Trophoblast cell (in vitro differentiated cells and primary cell): ENCODE results near the gene PIGR.

ENCODE experiments used
- DNase-seq, 2 donors: peaks; one replicate each; pipeline ENCODE4 v3.0.0-alpha.2; 2016
- H2AFZ ChIP-seq: 2 replicates; pipeline ENCODE4 v1.6.1; 2013; ENCODE audit warnings: low read length, moderate library complexity, mild to moderate bottlenecking; ENCODE audit not compliant: insufficient read depth, poor library complexity
- H2AK5ac ChIP-seq: 2 replicates; pipeline ENCODE4 v1.6.1; 2013; ENCODE audit warnings: mild to moderate bottlenecking, low read length
- H2BK120ac ChIP-seq: 2 replicates; pipeline ENCODE4 v1.6.1; 2013; ENCODE audit warnings: low read length, mild to moderate bottlenecking, moderate library complexity; ENCODE audit not compliant: insufficient read depth, poor library complexity
- H2BK12ac ChIP-seq: 2 replicates; pipeline ENCODE4 v1.6.1; 2013; ENCODE audit warnings: mild to moderate bottlenecking, low read length, moderate library complexity
- H2BK5ac ChIP-seq: 2 replicates; pipeline ENCODE4 v1.6.1; 2013; ENCODE audit warnings: low read length, low read depth, moderate library complexity, mild to moderate bottlenecking; ENCODE audit not compliant: poor library complexity
- H3K14ac ChIP-seq: 2 replicates; pipeline ENCODE4 v1.6.1; 2013; ENCODE audit warnings: mild to moderate bottlenecking, low read length
- H3K18ac ChIP-seq: 2 replicates; pipeline ENCODE4 v1.6.1; 2013; ENCODE audit warnings: mild to moderate bottlenecking, low read length
- H3K23ac ChIP-seq: 2 replicates; pipeline ENCODE4 v1.6.1; 2013; ENCODE audit warnings: low read length
- H3K27ac ChIP-seq: 2 replicates; pipeline ENCODE4 v1.5.1; 2013; ENCODE audit warnings: low read depth, mild to moderate bottlenecking, inconsistent platforms, low read length, moderate library complexity
- H3K27me3 ChIP-seq: 2 replicates; pipeline ENCODE4 v1.6.1; 2013; ENCODE audit warnings: inconsistent platforms, mild to moderate bottlenecking, low read length, moderate library complexity; ENCODE audit not compliant: insufficient read depth
- H3K36me3 ChIP-seq, 2 experiments: 1 replicate in 1 of 2; 2 replicates in 1 of 2; pipeline ENCODE4 v1.6.1; 2013; ENCODE audit warnings: low read length in 2 of 2, mild to moderate bottlenecking in 2 of 2, moderate library complexity in 1 of 2; ENCODE audit not compliant: insufficient read depth in 2 of 2, control insufficient read depth in 1 of 2
- H3K4ac ChIP-seq: 2 replicates; pipeline ENCODE4 v1.6.1; 2013; ENCODE audit warnings: low read depth, mild to moderate bottlenecking, low read length, moderate library complexity
- H3K4me1 ChIP-seq, 2 experiments: 1 replicate in 1 of 2; 2 replicates in 1 of 2; pipeline ENCODE4 v1.6.1; 2013; ENCODE audit warnings: low read length in 2 of 2, mild to moderate bottlenecking in 2 of 2, moderate library complexity in 1 of 2; ENCODE audit not compliant: insufficient read depth in 2 of 2, control insufficient read depth in 1 of 2
- H3K4me2 ChIP-seq: 2 replicates; pipeline ENCODE4 v1.6.1; 2013; ENCODE audit warnings: inconsistent platforms, mild to moderate bottlenecking, low read length, moderate library complexity
- H3K4me3 ChIP-seq: 2 replicates; pipeline ENCODE4 v1.5.1; 2013; ENCODE audit warnings: mild to moderate bottlenecking, low read depth, low read length, inconsistent platforms
- H3K79me1 ChIP-seq: one replicate; pipeline ENCODE4 v1.6.1; 2013; ENCODE audit warnings: low read length
- H3K79me2 ChIP-seq: 2 replicates; pipeline ENCODE4 v1.6.1; 2013; ENCODE audit warnings: low read length, mild to moderate bottlenecking; ENCODE audit not compliant: control insufficient read depth, insufficient read depth, poor library complexity
- H3K9ac ChIP-seq: 2 replicates; pipeline ENCODE4 v1.6.1; 2013; ENCODE audit warnings: mild to moderate bottlenecking, low read length
- H3K9me3 ChIP-seq: 2 replicates; pipeline ENCODE4 v1.6.1; 2013; ENCODE audit warnings: low read depth, mild to moderate bottlenecking, control low read depth, inconsistent platforms, low read length; ENCODE audit not compliant: insufficient read depth
- H4K12ac ChIP-seq: 2 replicates; pipeline ENCODE4 v1.6.1; 2013; ENCODE audit warnings: low read depth, mild to moderate bottlenecking, low read length, moderate library complexity
- H4K8ac ChIP-seq: 2 replicates; pipeline ENCODE4 v1.6.1; 2013; ENCODE audit warnings: low read depth, mild to moderate bottlenecking, low read length, moderate library complexity
- H4K91ac ChIP-seq: one replicate; pipeline ENCODE4 v1.6.1; 2013; ENCODE audit warnings: low read depth, mild to moderate bottlenecking, low read length, moderate library complexity
- WGBS: extraction: QIAGEN DNeasy Blood & Tissue Kit; methylation state at CpG from one replicate; pipeline ENCODE4 v1.1.7; 2013; ENCODE audit warnings: missing lambda C conversion rate; ENCODE audit not compliant: insufficient read length, insufficient coverage; ENCODE audit errors: extremely low coverage; 5-methylcytosine and 5-hydroxymethylcytosine counted together

PIGR gene

GRCh38 chr1:206947255-206947654, 989 bp upstream of the PIGR start:
- H3K4me1 ChIP-seq, result no peaks in the 10 kb centered on the region
- H3K79me1 ChIP-seq, result no peaks in the 10 kb centered on the region
- H4K12ac ChIP-seq, result no peak overlapping the region
- H3K9ac ChIP-seq, result no peak overlapping the region
- H3K23ac ChIP-seq, result no peak overlapping the region
- no peak overlapping the region for H2BK5ac ChIP-seq
- no peak overlapping the region for H4K8ac ChIP-seq
- H3K4ac ChIP-seq, result no peak overlapping the region
- no peaks in the 10 kb centered on the region for H3K79me2 ChIP-seq
- peaks cover 1% of the 10 kb centered on the region for H3K9me3 ChIP-seq
- no peak overlapping the region for H2AK5ac ChIP-seq
- no peak overlapping the region for H2AFZ ChIP-seq
- H4K91ac ChIP-seq, result no peak overlapping the region
- no peak overlapping the region for H3K27ac ChIP-seq
- H2BK12ac ChIP-seq, result no peak overlapping the region
- H3K4me2 ChIP-seq, result no peak overlapping the region
- H3K27me3 ChIP-seq, result no peaks in the 10 kb centered on the region
- DNase-seq, result no peak
- H3K18ac ChIP-seq, result no peak overlapping the region
- no peak overlapping the region for H3K4me3 ChIP-seq
- H2BK120ac ChIP-seq, result no peak overlapping the region
- WGBS, result no CpG with 5 or more reads among the region's 3 CpGs
- H3K14ac ChIP-seq, result no peak overlapping the region
- H3K36me3 ChIP-seq, result no peaks in the 10 kb centered on the region

GRCh38 chr1:206945779-206946178, 487 bp downstream of the PIGR start:
- Histone ChIP-seq H2BK120ac (no peak overlapping the region), H4K8ac (no peak overlapping the region), H4K12ac (no peak overlapping the region), H3K4ac (no peak overlapping the region), H3K23ac (no peak overlapping the region), H2BK12ac (no peak overlapping the region), H3K4me3 (no peak overlapping the region), H3K4me2 (no peak overlapping the region), H3K18ac (no peak overlapping the region), H3K27ac (no peak overlapping the region), H3K14ac (no peak overlapping the region), H3K79me1 (no peaks in the 10 kb centered on the region), H3K27me3 (no peaks in the 10 kb centered on the region), H3K79me2 (no peaks in the 10 kb centered on the region), H3K4me1 (no peaks in the 10 kb centered on the region), H2BK5ac (no peak overlapping the region), H4K91ac (no peak overlapping the region), H3K9me3 (peaks cover 1% of the 10 kb centered on the region), H3K36me3 (no peaks in the 10 kb centered on the region), H2AK5ac (no peak overlapping the region), H2AFZ (no peak overlapping the region), H3K9ac (no peak overlapping the region)
- no peak for DNase-seq
- WGBS, result no CpG with 5 or more reads among the region's 4 CpGs

GRCh38 chr1:206944703-206945102, 1.6 kb downstream of the PIGR start:
- peaks cover 1% of the 10 kb centered on the region for H3K9me3 ChIP-seq
- H2AK5ac ChIP-seq, result no peak overlapping the region
- H3K18ac ChIP-seq, result no peak overlapping the region
- H3K79me2 ChIP-seq, result no peaks in the 10 kb centered on the region
- no CpG with 5 or more reads among the region's 5 CpGs for WGBS
- no peak overlapping the region for H3K4ac ChIP-seq
- H3K79me1 ChIP-seq, result no peaks in the 10 kb centered on the region
- no peak overlapping the region for H3K27ac ChIP-seq
- H3K27me3 ChIP-seq, result no peaks in the 10 kb centered on the region
- H4K91ac ChIP-seq, result no peak overlapping the region
- H4K8ac ChIP-seq, result no peak overlapping the region
- H4K12ac ChIP-seq, result no peak overlapping the region
- no peak overlapping the region for H2AFZ ChIP-seq
- H2BK12ac ChIP-seq, result no peak overlapping the region
- DNase-seq, result no peak
- H3K23ac ChIP-seq, result no peak overlapping the region
- H3K4me3 ChIP-seq, result no peak overlapping the region
- H3K36me3 ChIP-seq, result no peaks in the 10 kb centered on the region
- H3K9ac ChIP-seq, result no peak overlapping the region
- no peak overlapping the region for H3K4me2 ChIP-seq
- H2BK5ac ChIP-seq, result no peak overlapping the region
- no peak overlapping the region for H3K14ac ChIP-seq
- H3K4me1 ChIP-seq, result no peaks in the 10 kb centered on the region
- H2BK120ac ChIP-seq, result no peak overlapping the region

- H2BK5ac ChIP-seq, result no peak overlapping the region
- no peak overlapping the region for H3K4ac ChIP-seq
- no peak overlapping the region for H4K12ac ChIP-seq
- no peak overlapping the region for H3K18ac ChIP-seq
- no peak overlapping the region for H3K27ac ChIP-seq
- no peak overlapping the region for H3K4me2 ChIP-seq
- H2BK120ac ChIP-seq, result no peak overlapping the region
- no peaks in the 10 kb centered on the region for H3K79me1 ChIP-seq
- peaks cover 1% of the 10 kb centered on the region for H3K9me3 ChIP-seq
- H3K4me1 ChIP-seq, result no peaks in the 10 kb centered on the region
- no peak overlapping the region for H3K4me3 ChIP-seq
- H3K14ac ChIP-seq, result no peak overlapping the region
- H4K8ac ChIP-seq, result no peak overlapping the region
- H3K9ac ChIP-seq, result no peak overlapping the region
- no peak overlapping the region for H3K23ac ChIP-seq
- no peaks in the 10 kb centered on the region for H3K27me3 ChIP-seq
- H3K79me2 ChIP-seq, result no peaks in the 10 kb centered on the region
- no peak overlapping the region for H2AK5ac ChIP-seq
- no peak for DNase-seq
- no CpG with 5 or more reads among the region's 6 CpGs for WGBS
- no peak overlapping the region for H2BK12ac ChIP-seq
- H3K36me3 ChIP-seq, result no peaks in the 10 kb centered on the region
- no peak overlapping the region for H2AFZ ChIP-seq
- H4K91ac ChIP-seq, result no peak overlapping the region
Observed at GRCh38 chr1:206941766-206942418, 4.4 kb downstream of the PIGR start.
